ENCODE results near the gene GNG13.

The GNG13 gene

GRCh38 chr16:843771-844170, 43.2 kb upstream of the GNG13 start:
- H3K9me2 ChIP-seq (replicated peaks; ENCODE audit: insufficient read depth, low read length), result no peaks in the 10 kb centered on the region
- no peaks in the 10 kb centered on the region for H3K9me3 ChIP-seq (ENCODE audit: insufficient read depth, low read length)
- H3F3A ChIP-seq (ENCODE audit: insufficient read depth), result no peaks in the 10 kb centered on the region
- no peaks in the 10 kb centered on the region for H3K36me3 ChIP-seq (ENCODE audit: low read length)
- no peak for TF ChIP-seq CTCF (IDR thresholded peaks at IDR 0.05; ENCODE audit: insufficient read depth, low read length, poor library complexity, severe bottlenecking)
- TF ChIP-seq EZH2phosphoT487 (conservative IDR thresholded peaks at IDR 0.05; ENCODE audit: low read length), result no peak
- no peak overlapping the region for H2AFZ ChIP-seq (ENCODE audit: low read depth, low read length, severe bottlenecking)
- no peak overlapping the region for H3K4me2 ChIP-seq (ENCODE audit: low read depth, low read length, poor library complexity, severe bottlenecking)
- H3K27me3 ChIP-seq (ENCODE audit: low read length), result no peaks in the 10 kb centered on the region
- no peaks in the 10 kb centered on the region for H4K20me1 ChIP-seq (ENCODE audit: low read depth, low read length)
- H3K79me2 ChIP-seq (ENCODE audit: insufficient read depth, low read length), result no peaks in the 10 kb centered on the region
- no peak overlapping the region for H3K4me3 ChIP-seq (ENCODE audit: insufficient read depth, low read length, poor library complexity, severe bottlenecking)
- no peak overlapping the region for H3K27ac ChIP-seq (ENCODE audit: low read depth, low read length)
- no peak overlapping the region for H3K9ac ChIP-seq (ENCODE audit: low read length)

- no peaks in the 10 kb centered on the region for H3K9me3 ChIP-seq (ENCODE audit: insufficient read depth, low read length)
- H3K9ac ChIP-seq (ENCODE audit: low read length), result no peak overlapping the region
- no peak for TF ChIP-seq CTCF (IDR thresholded peaks at IDR 0.05; ENCODE audit: insufficient read depth, low read length, poor library complexity, severe bottlenecking)
- no peak for TF ChIP-seq EZH2phosphoT487 (conservative IDR thresholded peaks at IDR 0.05; ENCODE audit: low read length)
These were observed 42.4 kb upstream of the GNG13 start for GRCh38 chr16:842711-843560.

GRCh38 chr16:842061-842476, 41.5 kb upstream of the GNG13 start:
- H3K36me3 ChIP-seq (ENCODE audit: low read length), result no peaks in the 10 kb centered on the region
- H3K4me3 ChIP-seq (ENCODE audit: insufficient read depth, low read length, poor library complexity, severe bottlenecking), result no peak overlapping the region
- no peak overlapping the region for H3K4me2 ChIP-seq (ENCODE audit: low read depth, low read length, poor library complexity, severe bottlenecking)
- H3F3A ChIP-seq (ENCODE audit: insufficient read depth), result no peaks in the 10 kb centered on the region
- no peaks in the 10 kb centered on the region for H3K9me3 ChIP-seq (ENCODE audit: insufficient read depth, low read length)
- H3K9ac ChIP-seq (ENCODE audit: low read length), result no peak overlapping the region
- no peak overlapping the region for H3K27ac ChIP-seq (ENCODE audit: low read depth, low read length)
- no peaks in the 10 kb centered on the region for H3K27me3 ChIP-seq (ENCODE audit: low read length)
- no peak overlapping the region for H2AFZ ChIP-seq (ENCODE audit: low read depth, low read length, severe bottlenecking)
- TF ChIP-seq EZH2phosphoT487 (conservative IDR thresholded peaks at IDR 0.05; ENCODE audit: low read length), result no peak
- no peak for TF ChIP-seq CTCF (IDR thresholded peaks at IDR 0.05; ENCODE audit: insufficient read depth, low read length, poor library complexity, severe bottlenecking)
- no peaks in the 10 kb centered on the region for H3K79me2 ChIP-seq (ENCODE audit: insufficient read depth, low read length)
- H3K9me2 ChIP-seq (replicated peaks; ENCODE audit: insufficient read depth, low read length), result no peaks in the 10 kb centered on the region
- H4K20me1 ChIP-seq (ENCODE audit: low read depth, low read length), result no peaks in the 10 kb centered on the region

More at GRCh38 chr16:842711-843560, 42.4 kb upstream of the GNG13 start:
- Histone ChIP-seq H3K4me2 (ENCODE audit: low read depth, low read length, poor library complexity, severe bottlenecking) (no peak overlapping the region), H3K79me2 (ENCODE audit: insufficient read depth, low read length) (no peaks in the 10 kb centered on the region), H3K27ac (ENCODE audit: low read depth, low read length) (no peak overlapping the region), H3K9me2 (replicated peaks; ENCODE audit: insufficient read depth, low read length) (no peaks in the 10 kb centered on the region), H3K4me3 (ENCODE audit: insufficient read depth, low read length, poor library complexity, severe bottlenecking) (no peak overlapping the region), H4K20me1 (ENCODE audit: low read depth, low read length) (no peaks in the 10 kb centered on the region), H3K27me3 (ENCODE audit: low read length) (no peaks in the 10 kb centered on the region), H3K36me3 (ENCODE audit: low read length) (no peaks in the 10 kb centered on the region), H3F3A (ENCODE audit: insufficient read depth) (no peaks in the 10 kb centered on the region), H2AFZ (ENCODE audit: low read depth, low read length, severe bottlenecking) (no peak overlapping the region)
